ENCODE measurements around the gene TMEM163. TPM values are rescaled to one million over a fixed set of nuclear protein-coding genes. Genes with fewer than 3 reads are reported as not detected.

Gene TMEM163
- total RNA-seq, 1 experiment from 2014 or later, result 0.43 TPM

DNA sequence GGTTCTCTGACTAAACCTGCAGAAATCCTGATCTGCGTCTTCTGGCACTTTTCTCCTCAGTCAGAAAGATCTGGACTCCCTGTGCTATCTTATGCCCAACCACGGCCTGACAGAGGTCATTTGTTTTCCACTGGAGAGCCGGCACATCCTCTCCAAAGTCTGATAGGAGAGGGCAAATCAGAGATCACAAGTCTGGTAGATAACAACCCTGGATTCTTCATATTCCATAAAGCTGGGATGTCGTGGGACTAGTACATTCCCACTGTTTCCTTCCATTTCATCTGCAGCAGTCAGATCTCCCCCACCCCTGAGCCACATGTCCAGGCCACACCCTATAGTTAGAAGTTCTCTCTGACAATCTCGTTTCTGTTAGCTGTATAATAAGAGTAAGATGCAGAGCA, 308.0 kb downstream of the TMEM163 start:
- peak; percentile 34 for DNase-seq (ENCODE audit: low spot score)

DNA sequence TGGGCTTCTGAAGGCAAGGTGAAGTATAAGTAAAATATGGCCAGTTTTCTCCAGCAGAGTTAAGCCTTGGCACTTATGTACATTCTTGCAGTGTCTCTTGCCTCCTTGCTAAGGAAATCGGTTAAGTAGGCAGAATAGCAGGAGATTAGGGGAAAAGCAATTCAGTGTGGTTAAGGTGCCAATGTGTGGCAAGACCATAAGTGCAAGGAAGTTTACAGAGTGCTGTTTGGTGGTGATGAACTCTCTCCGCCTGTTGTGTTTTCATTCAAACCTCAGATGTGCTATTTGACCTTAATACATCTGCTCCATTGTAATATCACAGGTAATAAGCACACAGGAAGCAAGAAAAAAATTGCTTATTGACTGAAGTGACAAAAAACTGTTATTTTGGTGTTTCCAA, 308.8 kb downstream of the TMEM163 start:
- DNase-seq (ENCODE audit: low spot score), result no peak

DNA sequence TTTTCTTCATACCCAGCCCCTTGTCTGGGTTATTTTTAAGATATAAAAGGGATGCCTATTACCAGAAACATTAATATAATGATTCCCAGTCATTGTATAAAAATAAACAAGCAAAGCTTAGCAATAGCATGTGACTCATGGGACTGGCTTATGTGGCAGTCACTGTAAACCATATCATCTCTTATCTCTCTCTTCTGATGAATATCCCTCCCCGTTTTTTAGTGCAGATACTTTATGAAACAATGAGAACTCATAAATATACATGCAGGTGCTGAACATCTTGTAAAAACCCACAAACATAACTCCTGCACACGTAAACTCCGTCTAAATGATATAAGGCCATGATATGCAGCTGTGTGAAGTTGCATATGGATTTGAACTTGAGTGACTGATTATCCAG, 310.0 kb downstream of the TMEM163 start:
- peak; percentile 66 for DNase-seq (ENCODE audit: low spot score)

DNA sequence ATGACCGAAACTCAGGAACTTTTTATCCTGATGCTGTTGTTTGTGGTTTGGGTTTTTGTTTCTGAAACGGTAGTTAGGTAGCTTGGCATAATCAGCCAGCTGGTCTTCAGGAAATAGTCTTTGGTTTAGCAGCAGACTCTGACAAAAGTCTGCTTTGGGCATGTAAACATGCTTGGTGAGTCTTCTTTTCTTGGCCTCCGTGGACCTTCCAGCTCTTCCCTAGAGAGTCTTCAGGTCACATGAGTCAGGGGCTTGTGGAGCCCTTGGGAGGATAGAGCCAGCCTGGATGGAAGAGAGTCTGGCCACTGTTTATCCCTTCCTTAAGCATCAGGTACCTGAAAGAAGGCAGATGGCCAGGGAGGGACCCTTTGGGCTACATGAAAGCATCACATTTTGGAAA, 310.4 kb downstream of the TMEM163 start:
- peak; percentile 35 for DNase-seq (ENCODE audit: low spot score)

DNA sequence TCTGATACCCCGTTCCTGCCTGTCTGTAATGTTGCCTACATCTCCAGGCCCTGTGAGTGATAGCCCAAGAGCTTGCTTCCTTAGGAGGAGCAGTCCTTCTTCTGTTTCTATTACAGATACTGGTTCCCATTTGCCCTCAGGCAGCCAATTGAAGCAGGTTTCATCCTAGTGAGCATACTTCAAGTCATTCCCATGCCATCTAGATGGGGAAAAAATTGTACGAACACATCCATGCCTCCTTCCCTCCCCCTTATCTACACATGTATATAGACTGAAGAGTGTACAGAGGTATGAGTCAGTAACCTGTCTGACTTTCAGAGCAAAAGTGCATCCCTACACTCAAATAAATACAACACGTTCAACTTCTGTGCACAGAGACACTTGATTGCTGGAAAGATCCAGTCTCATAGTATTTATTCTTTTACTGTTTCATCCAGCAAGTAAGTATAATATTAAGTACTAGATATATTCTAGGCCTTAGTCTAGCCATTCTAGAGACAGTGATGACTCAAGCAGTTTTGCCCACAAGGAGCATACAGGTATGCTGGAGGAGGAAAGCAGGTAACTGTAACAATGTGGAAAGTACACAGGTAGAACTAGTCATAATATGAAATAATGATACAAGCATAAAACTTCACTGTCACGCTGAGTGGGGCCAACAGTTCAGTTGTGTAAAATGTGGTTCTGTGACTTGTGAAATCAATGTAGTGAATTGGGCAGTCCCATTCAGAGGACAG, 311.5 kb downstream of the TMEM163 start:
- DNase-seq (ENCODE audit: low spot score), result no peak

DNA sequence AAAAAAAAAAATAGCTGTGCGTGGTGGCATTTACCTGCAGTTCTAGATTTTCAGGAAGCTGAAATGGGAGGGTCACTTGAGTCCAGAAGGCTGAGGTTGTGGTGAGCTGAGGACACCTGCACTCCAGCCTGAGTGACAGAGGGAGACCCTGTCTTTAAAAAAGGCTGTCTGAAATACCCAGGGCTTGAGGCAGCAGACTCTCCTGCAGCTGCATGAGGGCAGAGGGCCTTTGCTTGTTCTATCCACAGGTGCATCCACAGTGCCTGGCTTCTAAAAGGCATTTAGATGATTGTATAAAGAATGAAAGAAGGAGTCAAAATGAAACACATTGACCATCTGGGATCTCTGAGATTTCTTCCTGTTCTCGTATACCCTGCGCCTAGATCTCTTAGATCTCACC, 312.1 kb downstream of the TMEM163 start:
- no peak for DNase-seq (ENCODE audit: low spot score)

DNA sequence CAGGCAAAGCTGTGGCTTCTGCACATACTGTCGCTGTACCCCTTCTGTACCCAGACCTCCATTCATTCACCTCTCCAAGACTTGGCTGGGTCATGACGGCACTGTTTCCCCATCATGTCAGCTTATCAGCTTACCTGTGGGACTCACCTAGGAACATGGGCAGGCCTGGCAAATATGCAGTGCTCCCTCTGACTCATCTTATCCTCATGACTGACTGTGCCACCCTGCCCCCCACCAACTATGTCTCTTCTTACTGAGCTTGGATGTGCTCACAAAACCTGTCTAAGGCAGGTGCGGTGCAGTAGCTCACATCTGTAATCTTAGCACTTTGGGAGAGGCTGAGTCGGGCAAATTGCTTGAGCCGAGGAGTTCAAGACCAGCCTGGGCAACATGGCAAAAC, 312.5 kb downstream of the TMEM163 start:
- DNase-seq (ENCODE audit: low spot score), result no peak

Other genes starting within 250 kb of the TMEM163 start
- gene ACMSD, start 119.6 kb upstream of the TMEM163 start, total RNA-seq (2014; rRNA removed; shearing (Covaris generic)), result not detected in 2 replicates
- 16.3 and 22.8 TPM in 2 replicates for gene CCNT2, start 199.8 kb upstream of the TMEM163 start, total RNA-seq (2014; rRNA removed; shearing (Covaris generic))